Tongue (tissue), 2 donors: Measurements from ENCODE around the gene DICER1. TPM values are rescaled to one million over a fixed set of nuclear protein-coding genes. Genes with fewer than 3 reads are reported as not detected.
"Not testable (repeated sequence)": the region's sequence is repeated elsewhere in the genome, so short reads cannot be mapped to it uniquely, and the experiment has no call there.

Experiments used
- DNase-seq: peaks from one replicate; pipeline ENCODE4 v3.0.0-alpha.2; 2015
- total RNA-seq: library from RNA; depleted of rRNA; stranded (reverse); fragments of >200 nt; gene quantifications from one replicate; pipeline ENCODE4 v1.2.3, GENCODE V29; 2014

Gene DICER1
- total RNA-seq, 1 donor from 2014 or later: 99.0 TPM

DNA sequence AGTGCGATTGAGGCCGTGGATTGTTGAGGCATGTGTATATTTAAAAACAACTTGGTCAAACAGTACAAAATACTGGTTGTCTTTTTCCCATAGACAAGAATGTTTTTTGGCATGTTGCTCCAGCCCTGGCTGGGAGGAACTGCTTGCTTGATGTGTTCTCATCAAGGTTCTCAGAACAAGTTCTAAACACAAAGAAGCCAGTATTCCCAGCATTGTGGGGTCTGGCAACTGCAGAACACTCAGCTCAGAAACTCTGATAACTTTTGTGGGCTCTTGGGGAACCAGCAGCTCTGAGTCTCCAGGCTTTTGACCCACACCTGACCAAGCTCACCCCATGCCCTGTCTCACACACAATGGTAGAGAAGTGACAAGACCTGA is 27.1 kb upstream of the DICER1 start:
- DNase-seq: peak; percentile 38

GRCh38 chr14:95183532-95184412 is 26.4 kb upstream of the DICER1 start:
- peak; percentile 36 for DNase-seq

DNA sequence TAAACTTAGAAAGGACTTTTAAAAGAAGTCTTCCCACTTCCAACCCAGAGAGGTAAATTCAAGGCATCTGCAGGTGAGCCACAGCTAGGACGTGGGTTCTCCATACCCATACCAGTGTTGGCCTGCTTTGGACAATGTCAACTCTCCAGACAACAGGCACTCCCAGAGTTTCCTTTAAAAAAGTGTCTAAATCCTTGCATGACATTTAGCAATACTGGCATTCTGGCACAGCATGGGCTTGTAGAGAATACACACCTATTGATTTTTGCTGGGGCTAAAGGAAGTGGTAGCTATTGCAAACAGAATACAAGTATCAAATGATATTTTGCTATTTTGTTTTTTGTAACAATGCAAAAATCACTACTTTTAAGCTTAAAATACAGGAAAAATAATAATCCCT is 25.8 kb upstream of the DICER1 start:
- no peak for DNase-seq

- DNase-seq: no peak
Observed at GRCh38 chr14:95182379-95182778, 25.1 kb upstream of the DICER1 start.

GRCh38 chr14:95180966-95181741 is 23.8 kb upstream of the DICER1 start:
- DNase-seq: no peak

DNA sequence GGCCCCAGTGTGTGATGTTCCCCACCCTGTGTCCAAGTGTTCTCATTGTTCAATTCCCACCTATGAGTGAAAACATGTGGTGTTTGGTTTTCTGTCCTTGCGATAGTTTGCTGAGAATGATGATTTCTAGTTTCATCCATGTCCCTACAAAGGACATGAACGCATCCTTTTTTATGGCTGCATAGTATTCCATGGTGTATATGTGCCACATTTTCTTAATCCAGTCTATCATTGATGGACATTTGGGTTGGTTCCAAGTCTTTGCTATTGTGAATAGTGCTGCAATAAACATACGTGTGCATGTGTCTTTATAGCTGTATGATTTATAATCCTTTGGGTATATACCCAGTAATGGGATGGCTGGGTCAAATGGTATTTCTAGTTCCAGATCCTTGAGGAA is 18.3 kb upstream of the DICER1 start:
- DNase-seq: not testable (repeated sequence)

GRCh38 chr14:95174184-95174792 is 17.0 kb upstream of the DICER1 start:
- peak; percentile 31 for DNase-seq

- no peak for DNase-seq
Observed at GRCh38 chr14:95173518-95173917, 16.2 kb upstream of the DICER1 start.

GRCh38 chr14:95167177-95167576 is 9.8 kb upstream of the DICER1 start:
- no peak for DNase-seq

- DNase-seq: no peak
Observed at GRCh38 chr14:95165517-95165916, 8.2 kb upstream of the DICER1 start.

DNA sequence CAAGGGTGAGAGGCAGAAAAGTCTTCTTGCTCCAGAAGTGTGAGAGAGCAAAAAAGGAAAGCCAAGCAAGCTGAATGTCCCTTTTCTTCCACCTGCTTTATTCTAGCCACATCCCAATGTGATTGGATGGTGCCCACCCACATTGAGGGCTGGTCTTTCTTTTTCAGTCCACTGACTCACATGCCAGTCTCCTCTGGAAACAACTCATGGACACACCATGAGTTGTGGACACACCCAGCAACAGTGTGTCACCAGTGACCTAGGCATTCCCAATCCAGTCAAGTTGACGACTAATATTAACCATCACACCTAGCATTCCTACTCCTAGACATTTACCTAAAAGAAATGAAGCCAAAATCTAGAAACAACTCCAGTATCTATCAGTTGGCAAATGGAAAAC is 7.2 kb upstream of the DICER1 start:
- DNase-seq: no peak

- no peak for DNase-seq
Observed at GRCh38 chr14:95163666-95164065, 6.3 kb upstream of the DICER1 start.

DNA sequence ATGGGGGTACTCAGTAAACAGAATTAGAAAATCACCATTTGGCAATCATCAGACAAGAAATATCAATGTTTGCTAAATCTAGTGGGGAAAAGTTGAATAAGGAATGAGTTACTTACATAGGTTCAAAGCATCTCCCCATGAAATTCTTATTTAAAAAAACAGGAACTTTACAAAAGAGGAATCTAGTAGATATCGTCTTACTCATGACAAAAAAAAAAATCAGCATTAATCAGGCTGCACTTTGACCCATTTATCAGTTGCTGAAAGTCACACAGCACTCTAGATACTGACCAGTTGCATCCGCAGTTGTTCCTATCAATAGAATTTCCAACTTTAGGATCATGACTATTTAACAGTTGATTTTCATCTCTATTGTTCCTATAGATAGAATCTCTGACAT is 5.8 kb upstream of the DICER1 start:
- DNase-seq: no peak

DNA sequence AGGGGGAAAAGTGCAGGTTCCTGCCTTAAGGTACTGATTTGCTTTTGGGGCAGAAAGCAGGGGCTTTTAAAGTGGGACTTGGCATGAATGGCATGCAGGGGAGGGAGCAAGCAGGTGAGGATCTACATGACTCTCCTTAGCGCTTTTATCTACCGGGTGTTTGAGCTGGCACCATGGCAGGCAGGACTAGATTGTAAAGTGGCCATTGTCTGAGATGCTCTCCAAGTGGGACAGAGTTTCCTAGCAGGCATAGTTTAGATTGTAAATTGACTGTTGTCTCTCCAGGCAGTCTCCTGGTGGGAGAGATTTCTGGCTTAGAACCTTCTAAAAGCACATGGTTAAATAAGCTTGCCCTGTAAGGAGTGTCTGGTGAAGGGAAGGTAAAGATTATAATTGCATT is 5.3 kb upstream of the DICER1 start:
- DNase-seq: no peak

DNA sequence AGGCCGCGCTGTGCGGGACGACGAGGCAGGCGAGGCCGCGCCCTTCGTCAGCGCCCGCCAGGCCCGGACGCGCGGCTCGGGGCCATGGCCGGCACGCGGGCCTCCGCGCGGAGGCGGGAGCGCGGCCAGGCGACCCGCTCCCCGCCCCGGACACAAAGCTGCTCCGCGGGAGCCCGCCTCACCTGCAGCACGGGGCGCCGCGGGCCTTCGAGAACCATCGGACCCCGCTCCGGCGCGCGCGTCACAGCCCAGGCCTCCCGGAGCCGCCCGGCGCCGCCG is 342 bp downstream of the DICER1 start:
- DNase-seq: no peak

DNA sequence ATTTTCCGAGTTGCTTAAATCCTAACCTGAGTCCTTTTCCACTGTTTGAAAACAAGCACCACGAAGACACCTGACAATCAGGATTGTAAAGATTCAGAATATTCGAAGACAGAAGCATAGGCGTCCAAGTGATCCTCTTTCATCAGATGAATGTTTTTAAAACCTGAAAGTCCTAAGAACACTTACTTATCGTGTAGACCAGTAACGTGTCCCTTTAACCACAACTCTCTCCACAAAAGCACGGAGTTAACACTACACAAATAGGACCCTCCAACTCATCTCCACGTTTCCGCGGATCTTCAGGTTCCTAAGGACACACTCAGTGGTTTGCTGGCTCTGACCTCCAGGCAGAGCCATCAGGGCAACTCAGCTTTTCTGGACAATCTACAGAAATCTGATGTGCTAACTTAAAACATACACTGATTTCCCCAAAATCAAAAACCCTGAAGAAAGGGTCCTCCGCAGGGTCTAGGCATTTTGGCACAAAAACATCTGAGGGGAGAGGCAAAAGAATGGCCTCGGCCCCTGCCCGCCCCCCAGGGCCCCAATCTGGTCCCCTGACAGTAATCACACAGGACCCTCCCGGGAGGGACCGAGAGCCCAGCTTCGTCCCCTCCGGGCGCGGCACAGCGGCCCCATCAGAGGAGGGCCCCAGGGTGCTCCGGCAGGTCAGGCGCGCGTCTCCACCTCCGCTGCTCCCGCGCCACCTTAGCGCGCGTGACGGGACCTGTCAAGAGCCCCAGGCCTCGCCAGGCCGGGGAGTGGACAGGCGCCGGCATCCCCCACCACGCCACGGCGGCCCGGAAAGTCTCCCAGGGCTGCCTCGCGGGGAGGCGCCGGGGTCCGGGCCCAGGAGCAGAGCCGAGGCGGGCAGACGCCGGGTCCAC is 925 bp downstream of the DICER1 start:
- DNase-seq: peak; percentile 11

DNA sequence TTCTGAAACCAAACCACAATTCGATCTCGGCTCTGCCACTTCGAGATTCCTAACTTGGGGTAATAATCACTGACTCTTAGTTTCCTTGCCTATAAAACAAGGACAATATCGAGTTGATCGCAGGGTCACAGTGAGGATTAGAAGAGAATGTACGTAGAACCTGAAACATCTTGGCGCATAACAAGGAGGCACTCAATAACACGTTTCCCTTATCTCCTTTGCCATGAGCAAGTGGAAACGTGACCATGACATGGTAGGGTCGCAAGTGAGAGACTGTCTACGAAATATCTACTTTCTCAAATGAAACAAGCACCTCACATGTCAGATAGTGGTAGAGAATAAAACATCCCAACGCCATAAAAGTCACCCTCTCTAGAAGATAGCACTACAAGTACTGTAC is 2.3 kb downstream of the DICER1 start:
- DNase-seq: no peak

DNA sequence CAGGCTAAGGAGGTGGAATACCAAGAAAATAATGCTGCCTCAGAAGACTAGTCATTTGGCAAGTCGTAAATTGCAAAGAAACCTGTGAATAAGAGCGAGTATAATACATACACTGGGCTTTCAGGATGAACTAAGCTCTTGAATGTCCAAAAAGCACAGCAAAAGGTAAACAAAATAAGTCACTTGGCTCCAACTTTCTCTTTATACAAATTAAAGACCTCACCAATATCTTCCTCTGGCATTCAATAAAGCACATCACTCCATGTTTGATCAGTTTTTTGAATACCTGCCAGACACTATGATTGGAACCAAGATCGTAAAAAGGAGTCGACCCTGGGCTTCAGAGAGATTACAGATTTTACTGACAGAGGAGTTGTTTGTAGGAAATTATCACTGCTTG is 3.5 kb downstream of the DICER1 start:
- DNase-seq: no peak

- DNase-seq: no peak
Observed at GRCh38 chr14:95151561-95151960, 5.8 kb downstream of the DICER1 start.

GRCh38 chr14:95150910-95151309 is 6.4 kb downstream of the DICER1 start:
- DNase-seq: no peak

DNA sequence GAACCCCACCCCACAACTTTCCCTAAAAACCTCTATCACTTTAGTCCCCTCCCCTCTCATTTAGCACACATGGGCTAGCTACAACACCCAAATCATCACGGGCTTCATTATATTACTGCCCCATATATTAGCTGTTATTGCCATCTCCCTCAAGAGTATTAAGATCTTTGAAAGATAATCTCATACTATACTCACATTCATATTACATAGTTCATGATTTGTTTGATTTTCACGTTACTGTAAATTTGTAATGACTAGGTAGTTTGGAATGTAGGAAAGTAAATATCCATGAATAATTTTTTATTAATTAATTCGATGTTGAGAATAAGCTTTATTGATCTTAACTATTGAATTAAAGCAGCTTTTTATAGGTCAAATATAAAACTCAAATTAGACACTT is 7.9 kb downstream of the DICER1 start:
- DNase-seq: no peak

DNA sequence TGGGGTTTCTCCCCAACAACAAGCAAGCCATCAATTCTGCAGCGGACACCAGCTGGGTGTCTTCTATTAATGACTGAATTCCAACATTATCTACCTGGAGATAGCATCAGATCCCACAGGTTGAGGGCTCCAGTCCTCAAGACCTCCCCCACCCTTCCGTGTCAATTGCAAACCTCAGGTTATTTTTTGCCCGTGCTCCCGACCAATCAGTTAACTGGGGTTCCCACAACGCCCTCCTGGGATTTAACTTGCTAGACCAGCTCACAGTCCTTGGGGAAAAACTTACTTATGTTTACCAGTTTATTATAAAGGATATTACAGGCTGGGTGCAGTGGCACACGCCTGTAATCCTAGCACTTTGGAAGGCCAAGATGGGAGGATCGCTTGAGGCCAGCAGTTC is 9.7 kb downstream of the DICER1 start:
- DNase-seq: no peak
